GM12891 (cell line): ENCODE results near the gene CEMIP.

ENCODE experiments used
- PAX5 ChIP-seq: IDR thresholded peaks from 2 replicates; pipeline ENCODE4 v1.6.1; 2011; ENCODE audit warnings: low read length, moderate library complexity, mild to moderate bottlenecking; ENCODE audit not compliant: insufficient read depth, severe bottlenecking
- POLR2A ChIP-seq: IDR thresholded peaks from 2 replicates; pipeline ENCODE4 v1.6.1; 2011; ENCODE audit warnings: low read depth, low read length, control low read depth
- POLR2AphosphoS5 ChIP-seq: IDR thresholded peaks from 2 replicates; pipeline ENCODE4 v1.6.1; 2011; ENCODE audit warnings: low read depth, low read length, control low read depth
- POU2F2 ChIP-seq: IDR thresholded peaks from 2 replicates; pipeline ENCODE4 v1.6.1; 2011; ENCODE audit warnings: low read depth, mild to moderate bottlenecking, control low read depth, low read length, moderate library complexity
- SPI1 ChIP-seq: IDR thresholded peaks from 2 replicates; pipeline ENCODE4 v1.6.1; 2011; ENCODE audit warnings: low read depth, low read length, control low read depth
- TAF1 ChIP-seq: IDR thresholded peaks from 2 replicates; pipeline ENCODE4 v1.6.1; 2011; ENCODE audit warnings: low read depth, low read length, control low read depth

GRCh38 chr15:80920271-80920699, 141.1 kb downstream of the CEMIP start:
- TF ChIP-seq POLR2AphosphoS5: no peak
- TF ChIP-seq POLR2A: no peak
- TF ChIP-seq TAF1: no peak
- TF ChIP-seq SPI1: peak; percentile 46; the same call in 1 of the 2 replicates
- TF ChIP-seq POU2F2: no peak
- TF ChIP-seq PAX5: no peak
